RPMI8226 (cell line): Measurements from ENCODE around the gene ANAPC10.
"Not testable (repeated sequence)": the region's sequence is repeated elsewhere in the genome, so short reads cannot be mapped to it uniquely, and the experiment has no call there.

Experiments
- DNase-seq: peaks from one replicate; pipeline ENCODE4 v3.0.0-alpha.2; 2015

The ANAPC10 gene

GRCh38 chr4:145001635-145002034, 96.4 kb downstream of the ANAPC10 start:
- no peak for DNase-seq

GRCh38 chr4:145000656-145001055, 97.3 kb downstream of the ANAPC10 start:
- DNase-seq, result not testable (repeated sequence)

- DNase-seq, result no peak
Observed at GRCh38 chr4:144989306-144989705, 108.7 kb downstream of the ANAPC10 start.

GRCh38 chr4:144985531-144985930, 112.5 kb downstream of the ANAPC10 start:
- no peak for DNase-seq

GRCh38 chr4:144985014-144985413, 113.0 kb downstream of the ANAPC10 start:
- no peak for DNase-seq

- DNase-seq, result no peak
Observed at GRCh38 chr4:144984241-144984640, 113.8 kb downstream of the ANAPC10 start.

- no peak for DNase-seq
Observed at GRCh38 chr4:144975718-144976117, 122.3 kb downstream of the ANAPC10 start.

GRCh38 chr4:144970597-144970996, 127.4 kb downstream of the ANAPC10 start:
- no peak for DNase-seq

- no peak for DNase-seq
Observed at GRCh38 chr4:144969821-144970220, 128.2 kb downstream of the ANAPC10 start.

- no peak for DNase-seq
Observed at GRCh38 chr4:144968606-144969005, 129.4 kb downstream of the ANAPC10 start.

- DNase-seq, result peak; percentile 62
Observed at GRCh38 chr4:144967161-144967560, 130.8 kb downstream of the ANAPC10 start.

- DNase-seq, result no peak
Observed at GRCh38 chr4:144962300-144962699, 135.7 kb downstream of the ANAPC10 start.

- peak; percentile 12 for DNase-seq
Observed at GRCh38 chr4:144955104-144955503, 142.9 kb downstream of the ANAPC10 start.

- DNase-seq, result no peak
Observed at GRCh38 chr4:144954230-144954629, 143.8 kb downstream of the ANAPC10 start.

GRCh38 chr4:144948421-144948820, 149.6 kb downstream of the ANAPC10 start:
- DNase-seq, result no peak

- no peak for DNase-seq
Observed at GRCh38 chr4:144948009-144948408, 150.0 kb downstream of the ANAPC10 start.
